AG04450 (cell line): ENCODE data around the gene STK40. TPM values are rescaled to one million over a fixed set of nuclear protein-coding genes. Genes with fewer than 3 reads are reported as not detected.

ENCODE experiments used
- CTCF ChIA-PET: fragments of 300-600, 350-600 bp; formaldehyde crosslinking; extraction: SDS; loops from one replicate; lab custom pipeline; 2022; ENCODE audit warnings: antibody characterized with exemption, inconsistent platforms; lab: Charles Lee
- POLR2A ChIA-PET: fragments of 350-600 bp; formaldehyde crosslinking; extraction: SDS; loops from one replicate; lab custom pipeline; 2021; ENCODE audit warnings: antibody characterized with exemption, inconsistent platforms; lab: Yijun Ruan, JAX
- DNase-seq: peaks from one replicate; pipeline ENCODE4 v3.0.0-alpha.2; 2011; ENCODE audit warnings: low read depth, low spot score
- H3K27ac ChIP-seq: one replicate; pipeline ENCODE4 v1.5.1; 2012; ENCODE audit warnings: low read depth, low read length, control low read depth
- H3K27me3 ChIP-seq: one replicate; pipeline ENCODE4 v1.6.0; 2012; ENCODE audit warnings: low read length; ENCODE audit not compliant: control insufficient read depth, insufficient read depth
- H3K4me3 ChIP-seq: 2 replicates; pipeline ENCODE4 v1.5.1; 2011; ENCODE audit warnings: mild to moderate bottlenecking, low read depth, low read length, control low read depth
- H3K9me3 ChIP-seq: 2 replicates; pipeline ENCODE4 v1.5.1; 2012; ENCODE audit warnings: low read length; ENCODE audit not compliant: control insufficient read depth, insufficient read depth
- polyA plus RNA-seq: library from polyadenylated mRNA; depleted of rRNA; stranded (reverse); fragments of >200 nt; gene quantifications from 2 replicates; pipeline ENCODE4 v1.2.3, GENCODE V29; 2011
- TF ChIP-seq, protein P1 (sequence below): IDR thresholded peaks from 2 replicates; pipeline ENCODE4 v1.5.1; 2011; ENCODE audit warnings: low read depth, low read length, control low read depth, inconsistent platforms

STK40 gene
- polyA plus RNA-seq, 1 experiment, result 26.4 TPM

DNA sequence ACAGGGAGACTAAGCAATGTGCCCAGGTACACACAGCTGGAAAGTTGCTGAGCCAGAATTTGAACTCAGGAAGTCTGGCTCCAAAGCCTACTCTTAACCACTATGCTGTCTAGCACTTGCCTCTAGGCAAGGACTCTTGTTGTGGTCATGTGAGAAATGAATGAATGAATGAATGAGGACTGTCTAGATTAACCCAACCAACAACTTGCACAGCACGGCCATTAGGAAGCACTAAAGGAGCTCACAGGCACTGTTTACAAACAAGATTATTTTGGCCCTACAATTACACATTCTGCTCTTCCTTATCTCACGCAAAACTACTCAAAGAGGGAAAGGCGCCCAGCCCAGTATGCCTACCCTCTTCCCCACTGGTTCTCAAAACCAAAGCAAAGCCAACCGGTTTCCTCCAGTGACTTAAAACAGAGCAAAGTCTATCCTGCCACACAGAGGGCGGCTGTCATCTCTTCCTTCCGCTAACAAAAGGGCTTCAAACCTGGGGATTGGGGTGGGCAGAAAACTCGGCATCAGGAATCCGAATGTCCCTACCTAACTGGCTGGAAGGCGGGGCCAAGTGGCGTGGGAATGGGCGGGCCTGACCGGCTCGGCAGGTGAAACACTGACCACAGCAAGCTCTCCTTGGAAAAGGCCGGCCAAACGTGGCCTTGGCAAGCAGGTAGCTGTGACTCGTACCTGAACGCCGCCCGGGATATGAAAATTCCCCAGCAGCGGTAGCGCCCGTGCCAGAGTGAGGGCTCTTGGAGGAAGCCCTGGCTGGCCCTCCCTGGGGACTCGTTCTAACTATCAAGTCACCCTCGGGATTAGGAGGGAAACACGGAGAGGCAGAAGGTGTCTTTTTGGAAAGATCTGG is 948 bp downstream of the STK40 start:
- ChIA-PET POLR2A (interaction anchor here (0.5 to 3.2 kb wide), 4 partner anchors 13 to 266 kb away, joined by 3 to 21 read pairs (median 7); partner anchors contain the start of gene LSM10), CTCF (interaction anchor here (0.8 to 4.1 kb wide), 3 partner anchors 13 to 84 kb away, joined by 3 to 20 read pairs (median 4); no protein-coding TSS in a partner anchor)
- Histone ChIP-seq H3K4me3 (peak overlapping the region; percentile 92), H3K27me3 (no peaks in the 10 kb centered on the region), H3K9me3 (no peaks in the 10 kb centered on the region; the same call in 1 of the 2 replicates), H3K27ac (peak overlapping the region; percentile 65)
- DNase-seq, result no peak
- TF ChIP-seq, protein P1, sequence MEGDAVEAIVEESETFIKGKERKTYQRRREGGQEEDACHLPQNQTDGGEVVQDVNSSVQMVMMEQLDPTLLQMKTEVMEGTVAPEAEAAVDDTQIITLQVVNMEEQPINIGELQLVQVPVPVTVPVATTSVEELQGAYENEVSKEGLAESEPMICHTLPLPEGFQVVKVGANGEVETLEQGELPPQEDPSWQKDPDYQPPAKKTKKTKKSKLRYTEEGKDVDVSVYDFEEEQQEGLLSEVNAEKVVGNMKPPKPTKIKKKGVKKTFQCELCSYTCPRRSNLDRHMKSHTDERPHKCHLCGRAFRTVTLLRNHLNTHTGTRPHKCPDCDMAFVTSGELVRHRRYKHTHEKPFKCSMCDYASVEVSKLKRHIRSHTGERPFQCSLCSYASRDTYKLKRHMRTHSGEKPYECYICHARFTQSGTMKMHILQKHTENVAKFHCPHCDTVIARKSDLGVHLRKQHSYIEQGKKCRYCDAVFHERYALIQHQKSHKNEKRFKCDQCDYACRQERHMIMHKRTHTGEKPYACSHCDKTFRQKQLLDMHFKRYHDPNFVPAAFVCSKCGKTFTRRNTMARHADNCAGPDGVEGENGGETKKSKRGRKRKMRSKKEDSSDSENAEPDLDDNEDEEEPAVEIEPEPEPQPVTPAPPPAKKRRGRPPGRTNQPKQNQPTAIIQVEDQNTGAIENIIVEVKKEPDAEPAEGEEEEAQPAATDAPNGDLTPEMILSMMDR, result no peak

DNA sequence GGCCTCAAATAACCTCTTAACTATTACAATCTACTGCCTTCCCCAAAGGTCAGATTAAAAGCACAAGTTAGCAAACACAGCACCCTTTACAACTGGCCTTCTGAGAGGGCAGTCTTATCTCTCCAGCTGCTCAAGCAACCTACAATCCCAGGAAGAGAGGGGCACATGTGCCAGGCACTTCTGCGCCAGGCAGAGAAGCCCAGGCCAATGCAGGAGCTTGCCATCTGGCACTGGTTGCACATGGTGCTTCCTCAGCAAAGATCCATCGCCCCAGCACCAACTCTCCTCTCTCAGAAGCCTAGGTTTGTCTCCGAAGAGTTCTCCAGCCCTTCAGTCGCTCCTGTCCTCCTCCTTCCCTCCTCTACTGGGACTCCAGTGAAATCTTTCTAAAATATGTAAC is 2.5 kb downstream of the STK40 start:
- CTCF ChIA-PET, result interaction anchor here (1.2 to 3.6 kb wide), 2 partner anchors 14 to 37 kb away, joined by 4 to 17 read pairs; no protein-coding TSS in a partner anchor
- TF ChIP-seq, protein P1, result no peak
- H3K27me3 ChIP-seq, result no peaks in the 10 kb centered on the region
- no peak for DNase-seq
- H3K27ac ChIP-seq, result no peak overlapping the region
- H3K4me3 ChIP-seq, result no peak overlapping the region
- H3K9me3 ChIP-seq, result no peaks in the 10 kb centered on the region; the same call in 1 of the 2 replicates
- POLR2A ChIA-PET, result no interaction called here

DNA sequence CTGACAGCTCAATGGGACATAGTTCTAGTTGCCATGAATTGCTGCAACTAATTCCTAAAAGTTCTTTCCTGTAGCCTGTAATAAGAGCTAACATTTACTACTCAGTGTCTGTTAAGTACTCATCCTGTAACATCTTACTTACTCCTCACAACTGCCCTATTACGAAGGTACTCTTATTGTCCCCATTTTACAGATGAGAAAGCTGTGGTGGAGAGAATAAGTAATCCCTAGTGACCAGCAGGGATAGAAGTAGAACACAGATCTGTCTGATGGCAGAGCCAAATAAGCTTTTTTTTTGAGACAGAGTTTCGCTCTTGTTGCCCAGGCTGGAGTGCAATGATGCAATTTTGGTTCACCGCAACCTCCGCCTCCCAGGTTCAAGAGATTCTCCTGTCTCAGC is 3.1 kb downstream of the STK40 start:
- Histone ChIP-seq H3K27ac (no peak overlapping the region), H3K9me3 (no peaks in the 10 kb centered on the region; the same call in 1 of the 2 replicates), H3K4me3 (no peak overlapping the region), H3K27me3 (no peaks in the 10 kb centered on the region)
- no peak for DNase-seq
- TF ChIP-seq, protein P1, result no peak
- POLR2A ChIA-PET, result no interaction called here
- CTCF ChIA-PET, result interaction anchor here (1.2 to 3.6 kb wide), 3 partner anchors 14 to 97 kb away, joined by 4 to 17 read pairs (median 6); no protein-coding TSS in a partner anchor

DNA sequence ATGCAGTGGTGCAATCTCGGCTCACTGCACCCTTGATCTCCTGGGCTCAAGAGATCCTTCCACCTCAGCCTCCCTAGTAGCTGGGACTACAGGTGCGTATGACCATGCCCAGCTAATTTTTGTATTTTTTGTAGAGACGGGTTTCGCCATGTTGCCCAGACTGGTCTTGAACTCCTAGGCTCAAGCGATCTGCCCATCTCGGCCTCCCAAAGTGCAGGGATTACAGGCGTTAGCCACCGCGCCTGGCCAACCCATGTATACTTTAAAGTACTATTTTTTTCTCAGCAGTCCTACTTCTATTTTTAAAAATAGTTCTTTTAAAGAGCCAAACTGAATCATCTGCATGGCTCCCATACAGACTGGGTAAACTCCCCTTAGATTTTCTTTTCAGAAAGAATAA is 3.5 kb downstream of the STK40 start:
- TF ChIP-seq, protein P1, result no peak
- no peaks in the 10 kb centered on the region for H3K27me3 ChIP-seq
- DNase-seq, result no peak

More for the DNA sequence above, 3.5 kb downstream of the STK40 start:
- ChIA-PET POLR2A (no interaction called here), CTCF (interaction anchor here (1.5 to 3.6 kb wide), 2 partner anchors 13 to 97 kb away, joined by 6 to 17 read pairs; no protein-coding TSS in a partner anchor)
- Histone ChIP-seq H3K4me3 (no peak overlapping the region), H3K27ac (no peak overlapping the region), H3K9me3 (no peaks in the 10 kb centered on the region; the same call in 1 of the 2 replicates)
